ENCODE data around the gene EXT2. TPM values are rescaled to one million over a fixed set of nuclear protein-coding genes. Genes with fewer than 3 reads are reported as not detected.
A peak's percentile ranks its signal among the peaks of the same experiment; 100 is the strongest.

Gene EXT2
- total RNA-seq, 4 donors from 2014 or later = 56.9 to 152 (median 128) TPM

DNA sequence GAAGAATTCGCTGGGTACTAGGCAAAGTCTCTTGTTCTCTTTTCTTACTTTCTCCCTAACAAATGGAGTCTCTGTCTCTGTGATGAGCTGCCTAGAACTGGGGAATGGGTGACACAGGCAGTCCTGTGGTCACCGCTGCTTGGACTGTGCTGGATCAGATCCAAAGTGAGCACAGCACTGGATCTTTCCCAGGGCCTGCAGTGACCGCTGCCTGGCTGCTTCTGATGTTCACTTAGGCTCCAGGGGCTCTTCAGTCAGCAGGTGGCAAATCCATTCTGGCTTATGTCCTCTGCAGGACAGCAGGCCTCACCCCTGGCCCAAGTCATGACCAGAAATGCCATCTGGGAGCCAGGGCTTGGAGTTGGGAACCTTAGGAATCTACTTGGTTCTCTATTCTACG is 61.5 kb downstream of the EXT2 start:
- peak in 1 of 3 donors; percentile 37 for DNase-seq
- peaks cover 0 to 17% (median 0%) of the 10 kb centered on the region in 3 donors for H3K36me3 ChIP-seq
- H3K4me1 ChIP-seq = no peaks in the 10 kb centered on the region
- H3K27me3 ChIP-seq = no peaks in the 10 kb centered on the region
- no peak for TF ChIP-seq POLR2A (IDR thresholded peaks at IDR 0.05)
- TF ChIP-seq, protein P1, sequence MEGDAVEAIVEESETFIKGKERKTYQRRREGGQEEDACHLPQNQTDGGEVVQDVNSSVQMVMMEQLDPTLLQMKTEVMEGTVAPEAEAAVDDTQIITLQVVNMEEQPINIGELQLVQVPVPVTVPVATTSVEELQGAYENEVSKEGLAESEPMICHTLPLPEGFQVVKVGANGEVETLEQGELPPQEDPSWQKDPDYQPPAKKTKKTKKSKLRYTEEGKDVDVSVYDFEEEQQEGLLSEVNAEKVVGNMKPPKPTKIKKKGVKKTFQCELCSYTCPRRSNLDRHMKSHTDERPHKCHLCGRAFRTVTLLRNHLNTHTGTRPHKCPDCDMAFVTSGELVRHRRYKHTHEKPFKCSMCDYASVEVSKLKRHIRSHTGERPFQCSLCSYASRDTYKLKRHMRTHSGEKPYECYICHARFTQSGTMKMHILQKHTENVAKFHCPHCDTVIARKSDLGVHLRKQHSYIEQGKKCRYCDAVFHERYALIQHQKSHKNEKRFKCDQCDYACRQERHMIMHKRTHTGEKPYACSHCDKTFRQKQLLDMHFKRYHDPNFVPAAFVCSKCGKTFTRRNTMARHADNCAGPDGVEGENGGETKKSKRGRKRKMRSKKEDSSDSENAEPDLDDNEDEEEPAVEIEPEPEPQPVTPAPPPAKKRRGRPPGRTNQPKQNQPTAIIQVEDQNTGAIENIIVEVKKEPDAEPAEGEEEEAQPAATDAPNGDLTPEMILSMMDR (IDR thresholded peaks at IDR 0.05) = no peak
- H3K27ac ChIP-seq = no peak overlapping the region
- no peak overlapping the region for H3K4me3 ChIP-seq
- H3K9me3 ChIP-seq = no peaks in the 10 kb centered on the region

DNA sequence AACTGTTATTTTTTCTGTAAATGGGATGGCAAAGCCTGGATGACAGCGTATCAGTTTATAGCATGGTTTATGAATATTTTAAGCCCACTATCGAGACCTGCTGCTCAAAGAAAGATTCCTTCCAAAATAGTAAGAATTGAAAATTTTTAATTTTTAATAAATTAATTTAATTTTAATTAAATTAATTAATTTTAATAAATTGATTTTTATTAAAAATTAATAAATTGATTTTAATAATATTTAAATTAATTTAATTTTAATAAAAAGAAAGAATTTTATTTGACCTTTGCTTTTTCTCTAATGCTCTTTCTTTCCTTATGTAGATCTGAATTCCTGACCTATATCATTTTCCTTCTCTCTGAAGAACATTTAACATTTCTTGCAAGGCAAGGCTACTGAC is 62.9 kb downstream of the EXT2 start:
- TF ChIP-seq, protein P1 (IDR thresholded peaks at IDR 0.05) = no peak
- no peak for TF ChIP-seq POLR2A (IDR thresholded peaks at IDR 0.05)
- H3K27ac ChIP-seq = no peak overlapping the region
- H3K4me3 ChIP-seq = no peak overlapping the region
- no peak for DNase-seq
- H3K4me1 ChIP-seq = no peaks in the 10 kb centered on the region
- H3K9me3 ChIP-seq = no peaks in the 10 kb centered on the region
- peaks cover 0 to 17% (median 0%) of the 10 kb centered on the region in 3 donors for H3K36me3 ChIP-seq
- H3K27me3 ChIP-seq = no peaks in the 10 kb centered on the region

DNA sequence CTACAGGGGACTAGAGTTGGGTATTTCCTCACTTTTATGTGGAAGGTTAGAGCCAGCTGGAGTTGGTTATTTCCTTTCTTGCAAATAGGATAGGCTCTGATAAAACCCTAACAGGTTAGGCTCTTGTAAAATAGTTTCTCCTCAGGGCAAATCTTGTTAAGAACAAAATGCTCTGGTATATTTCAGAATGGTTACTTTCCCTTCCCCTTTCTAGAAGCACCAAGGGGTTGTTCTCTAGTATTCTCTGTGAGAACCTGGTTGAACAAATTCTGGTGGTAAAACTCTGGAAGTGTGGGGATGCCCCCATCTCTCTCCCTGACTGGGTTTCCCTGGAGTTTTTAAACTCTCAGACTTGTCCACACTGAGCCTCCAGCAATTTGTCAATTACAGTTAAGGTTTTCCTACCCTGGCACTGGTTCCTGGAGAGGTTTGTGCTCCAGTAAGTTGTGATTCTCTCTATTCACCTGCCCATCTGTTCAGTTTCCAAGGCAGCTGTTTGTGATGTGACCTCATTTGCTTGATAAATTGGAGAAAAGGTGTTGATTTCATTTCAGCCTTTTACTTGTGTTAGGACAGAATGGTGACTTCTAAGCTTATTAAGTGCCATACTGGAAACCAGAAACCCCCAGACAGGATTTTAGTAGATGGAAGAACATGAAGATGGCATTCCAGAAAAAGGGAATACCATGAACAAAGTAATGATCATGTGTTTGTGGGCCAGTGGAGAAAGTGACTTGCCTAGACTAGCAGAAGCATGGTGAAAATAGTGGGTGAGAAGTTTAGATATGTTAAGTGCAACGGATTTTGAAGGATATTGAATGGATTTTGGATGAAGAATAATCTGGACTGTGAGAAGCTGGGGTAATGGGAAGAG is 64.6 kb downstream of the EXT2 start:
- no peak for TF ChIP-seq POLR2A (IDR thresholded peaks at IDR 0.05)
- TF ChIP-seq, protein P1 (IDR thresholded peaks at IDR 0.05) = no peak
- Histone ChIP-seq H3K27me3 (no peaks in the 10 kb centered on the region), H3K4me3 (no peak overlapping the region), H3K27ac (no peak overlapping the region), H3K36me3 (peaks cover 0 to 17% (median 0%) of the 10 kb centered on the region in 3 donors), H3K9me3 (no peaks in the 10 kb centered on the region), H3K4me1 (no peaks in the 10 kb centered on the region)
- no peak for DNase-seq

DNA sequence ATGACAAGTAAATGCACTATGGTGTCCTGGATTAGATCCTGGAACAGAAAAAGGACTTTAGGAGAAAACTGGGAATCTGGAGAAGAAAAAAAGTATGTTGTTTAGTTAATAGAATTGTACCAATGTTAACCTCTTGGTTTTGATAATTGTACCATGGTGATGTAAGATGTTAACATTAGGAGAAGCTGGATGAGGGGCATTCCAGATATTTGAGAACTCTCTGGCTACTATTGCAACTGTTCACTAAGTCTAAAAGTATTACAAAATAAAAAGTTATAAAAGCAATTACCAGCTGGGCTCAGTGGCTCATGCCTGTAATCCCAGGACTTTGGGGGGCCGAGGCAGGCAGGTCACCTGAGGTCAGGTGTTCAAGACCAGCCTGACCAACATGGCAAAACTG is 66.5 kb downstream of the EXT2 start:
- TF ChIP-seq POLR2A (IDR thresholded peaks at IDR 0.05) = no peak
- TF ChIP-seq, protein P1 (IDR thresholded peaks at IDR 0.05) = no peak
- peaks cover 0 to 13% (median 0%) of the 10 kb centered on the region in 3 donors for H3K36me3 ChIP-seq
- H3K27ac ChIP-seq = no peak overlapping the region
- H3K4me3 ChIP-seq = no peak overlapping the region
- H3K4me1 ChIP-seq = no peaks in the 10 kb centered on the region
- no peaks in the 10 kb centered on the region for H3K27me3 ChIP-seq
- no peak for DNase-seq
- no peaks in the 10 kb centered on the region for H3K9me3 ChIP-seq

DNA sequence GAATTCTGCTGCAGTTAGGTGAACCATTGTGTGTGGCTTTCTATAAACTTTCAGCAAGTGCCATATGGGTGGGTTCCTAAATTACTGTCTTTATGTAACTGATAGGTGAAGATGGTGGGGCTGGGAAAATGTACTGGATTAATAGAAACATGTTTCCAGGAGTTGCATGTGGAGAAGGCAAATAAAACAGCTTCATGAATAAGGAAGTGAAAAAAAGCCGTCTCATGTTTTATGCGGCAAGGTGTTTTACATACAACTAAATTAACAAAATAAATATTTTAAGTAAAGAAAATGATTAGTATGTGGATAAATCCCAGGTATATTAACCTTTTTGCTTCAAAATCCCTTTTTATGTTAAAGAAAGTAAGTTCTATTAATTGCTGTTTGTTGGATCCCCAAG is 67.2 kb downstream of the EXT2 start:
- Histone ChIP-seq H3K9me3 (no peaks in the 10 kb centered on the region), H3K4me3 (no peak overlapping the region), H3K27me3 (no peaks in the 10 kb centered on the region), H3K27ac (no peak overlapping the region), H3K36me3 (peaks cover 0 to 6% (median 0%) of the 10 kb centered on the region in 3 donors), H3K4me1 (no peaks in the 10 kb centered on the region)
- no peak for TF ChIP-seq POLR2A (IDR thresholded peaks at IDR 0.05)
- TF ChIP-seq, protein P1 (IDR thresholded peaks at IDR 0.05) = no peak
- DNase-seq = no peak
